GM08714 (cell line): Measurements from ENCODE around the gene EML2.
"Not testable (repeated sequence)": the region's sequence is repeated elsewhere in the genome, so short reads cannot be mapped to it uniquely, and the experiment has no call there.

Experiments
- H3K4me3 ChIP-seq: fragments of 200-500 bp; sonication (Bioruptor generic); 2 replicates; pipeline ENCODE4 v1.5.1; 2014; ENCODE audit warnings: mild to moderate bottlenecking, low read length, inconsistent platforms
- ZNF274 ChIP-seq: IDR thresholded peaks from 2 replicates; pipeline ENCODE4 v1.6.1; 2012; ENCODE audit warnings: mild to moderate bottlenecking, low read depth, low read length

EML2 gene

GRCh38 chr19:45615795-45616703, 23.1 kb downstream of the EML2 start:
- TF ChIP-seq ZNF274 = no peak
- no peak overlapping the region for H3K4me3 ChIP-seq

- H3K4me3 ChIP-seq = not testable (repeated sequence)
These were observed 24.1 kb downstream of the EML2 start for GRCh38 chr19:45615056-45615455.

- TF ChIP-seq ZNF274 = no peak
- no peak overlapping the region for H3K4me3 ChIP-seq
These were observed 25.1 kb downstream of the EML2 start for GRCh38 chr19:45613926-45614725.

GRCh38 chr19:45608948-45609347, 30.2 kb downstream of the EML2 start:
- no peak overlapping the region for H3K4me3 ChIP-seq
- no peak for TF ChIP-seq ZNF274

GRCh38 chr19:45607071-45608029, 31.8 kb downstream of the EML2 start:
- TF ChIP-seq ZNF274 = no peak
- no peak overlapping the region for H3K4me3 ChIP-seq

GRCh38 chr19:45601524-45602374, 37.4 kb downstream of the EML2 start, which contains the start of gene GPR4:
Gene GPR4, minus strand, starts transcription at chr19:45602212. Its CDS starts 10,346 bp downstream, at chr19:45591866.
- H3K4me3 ChIP-seq = no peak within 1 kb of the TSS
- no peak for TF ChIP-seq ZNF274

GRCh38 chr19:45601115-45601514, 38.1 kb downstream of the EML2 start:
- TF ChIP-seq ZNF274 = no peak
- no peak overlapping the region for H3K4me3 ChIP-seq

GRCh38 chr19:45600340-45600885, 38.8 kb downstream of the EML2 start:
- H3K4me3 ChIP-seq = no peak overlapping the region
- no peak for TF ChIP-seq ZNF274

- TF ChIP-seq ZNF274 = no peak
- no peak overlapping the region for H3K4me3 ChIP-seq
These were observed 39.9 kb downstream of the EML2 start for GRCh38 chr19:45599286-45599685.

- no peak overlapping the region for H3K4me3 ChIP-seq
These were observed 40.8 kb downstream of the EML2 start for GRCh38 chr19:45598267-45599001.

GRCh38 chr19:45597425-45598111, 41.6 kb downstream of the EML2 start:
- TF ChIP-seq ZNF274 = no peak
- H3K4me3 ChIP-seq = no peak overlapping the region

More at GRCh38 chr19:45598267-45599001, 40.8 kb downstream of the EML2 start:
- no peak for TF ChIP-seq ZNF274
